ENCODE results near the gene ZBTB25. TPM values are rescaled to one million over a fixed set of nuclear protein-coding genes. Genes with fewer than 3 reads are reported as not detected.
"Not testable (repeated sequence)": the region's sequence is repeated elsewhere in the genome, so short reads cannot be mapped to it uniquely, and the experiment has no call there.

ZBTB25 gene
- total and polyA plus RNA-seq, 7 donors, result 2.7 to 12.7 (median 10.8) TPM

GRCh38 chr14:64522591-64523355 is 19.1 kb upstream of the ZBTB25 start:
- DNase-seq (no peak), ATAC-seq (no peak)
- 90 to 93% (median 92%) methylated on average over 9 of the region's 9 CpGs for WGBS, 3 donors
- H3K4me3 ChIP-seq, result no peak overlapping the region
- H3K27ac ChIP-seq, result no peak overlapping the region
- intact Hi-C loops (cut with DNase I), result no loop called here
- H3K9me3 ChIP-seq, result no peaks in the 10 kb centered on the region
- H3K27me3 ChIP-seq (ENCODE audit: insufficient read depth in 3 of 3, low read length in 2 of 3), result no peaks in the 10 kb centered on the region
- H3K4me1 ChIP-seq, result peaks cover 12% of the 10 kb centered on the region
- TF ChIP-seq, protein P1, sequence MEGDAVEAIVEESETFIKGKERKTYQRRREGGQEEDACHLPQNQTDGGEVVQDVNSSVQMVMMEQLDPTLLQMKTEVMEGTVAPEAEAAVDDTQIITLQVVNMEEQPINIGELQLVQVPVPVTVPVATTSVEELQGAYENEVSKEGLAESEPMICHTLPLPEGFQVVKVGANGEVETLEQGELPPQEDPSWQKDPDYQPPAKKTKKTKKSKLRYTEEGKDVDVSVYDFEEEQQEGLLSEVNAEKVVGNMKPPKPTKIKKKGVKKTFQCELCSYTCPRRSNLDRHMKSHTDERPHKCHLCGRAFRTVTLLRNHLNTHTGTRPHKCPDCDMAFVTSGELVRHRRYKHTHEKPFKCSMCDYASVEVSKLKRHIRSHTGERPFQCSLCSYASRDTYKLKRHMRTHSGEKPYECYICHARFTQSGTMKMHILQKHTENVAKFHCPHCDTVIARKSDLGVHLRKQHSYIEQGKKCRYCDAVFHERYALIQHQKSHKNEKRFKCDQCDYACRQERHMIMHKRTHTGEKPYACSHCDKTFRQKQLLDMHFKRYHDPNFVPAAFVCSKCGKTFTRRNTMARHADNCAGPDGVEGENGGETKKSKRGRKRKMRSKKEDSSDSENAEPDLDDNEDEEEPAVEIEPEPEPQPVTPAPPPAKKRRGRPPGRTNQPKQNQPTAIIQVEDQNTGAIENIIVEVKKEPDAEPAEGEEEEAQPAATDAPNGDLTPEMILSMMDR (IDR thresholded peaks at IDR 0.05), result no peak
- H3K36me3 ChIP-seq (ENCODE audit: insufficient read depth in 1 of 2, low read depth in 1 of 2), result peaks cover 4 to 24% of the 10 kb centered on the region in 2 donors

GRCh38 chr14:64520699-64521098 is 17.1 kb upstream of the ZBTB25 start:
- TF ChIP-seq, protein P1 (IDR thresholded peaks at IDR 0.05), result no peak
- Histone ChIP-seq H3K4me3 (no peak overlapping the region), H3K36me3 (ENCODE audit: insufficient read depth in 1 of 2, low read depth in 1 of 2) (peaks cover 4 to 24% of the 10 kb centered on the region in 2 donors), H3K4me1 (peaks cover 16% of the 10 kb centered on the region), H3K9me3 (no peaks in the 10 kb centered on the region), H3K27me3 (ENCODE audit: insufficient read depth in 3 of 3, low read length in 2 of 3) (no peaks in the 10 kb centered on the region), H3K27ac (no peak overlapping the region)
- no peak for ATAC-seq
- intact Hi-C loops (cut with DNase I), result no loop called here
- WGBS, 3 donors, result 95 to 97% (median 97%) methylated on average over 4 of the region's 4 CpGs
- DNase-seq, result no peak

DNA sequence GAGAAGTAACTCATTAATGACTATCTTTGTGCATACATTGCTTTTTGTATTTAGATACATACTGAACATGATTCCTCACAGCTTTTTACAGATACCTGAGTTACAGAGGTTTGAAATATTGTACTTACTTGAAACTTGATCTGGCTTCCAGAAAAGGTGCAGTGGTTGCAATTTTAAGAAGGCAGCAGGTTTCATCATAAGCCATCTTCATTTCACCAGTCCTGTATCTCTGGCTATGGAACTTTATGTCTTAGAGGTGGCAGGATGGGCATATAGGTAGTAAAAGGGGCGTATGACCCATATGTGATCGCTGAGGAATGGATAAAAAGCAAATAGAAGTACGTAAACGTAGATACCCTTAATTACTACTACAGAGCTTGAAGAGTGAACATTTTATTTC is 14.6 kb upstream of the ZBTB25 start:
- Histone ChIP-seq H3K9me3 (no peaks in the 10 kb centered on the region), H3K36me3 (ENCODE audit: insufficient read depth in 1 of 2, low read depth in 1 of 2) (peaks cover 2 to 19% of the 10 kb centered on the region in 2 donors), H3K27me3 (ENCODE audit: insufficient read depth in 3 of 3, low read length in 2 of 3) (no peaks in the 10 kb centered on the region), H3K4me1 (peaks cover 17% of the 10 kb centered on the region), H3K27ac (no peak overlapping the region), H3K4me3 (no peak overlapping the region)
- intact Hi-C loops (cut with DNase I), result no loop called here
- DNase-seq, result no peak
- peak in 2 of 4 donors; percentile 69 to 73 for ATAC-seq
- WGBS, 3 donors, result 63 to 87% (median 72%) methylated on average over 4 of the region's 4 CpGs
- TF ChIP-seq, protein P1 (IDR thresholded peaks at IDR 0.05), result no peak

DNA sequence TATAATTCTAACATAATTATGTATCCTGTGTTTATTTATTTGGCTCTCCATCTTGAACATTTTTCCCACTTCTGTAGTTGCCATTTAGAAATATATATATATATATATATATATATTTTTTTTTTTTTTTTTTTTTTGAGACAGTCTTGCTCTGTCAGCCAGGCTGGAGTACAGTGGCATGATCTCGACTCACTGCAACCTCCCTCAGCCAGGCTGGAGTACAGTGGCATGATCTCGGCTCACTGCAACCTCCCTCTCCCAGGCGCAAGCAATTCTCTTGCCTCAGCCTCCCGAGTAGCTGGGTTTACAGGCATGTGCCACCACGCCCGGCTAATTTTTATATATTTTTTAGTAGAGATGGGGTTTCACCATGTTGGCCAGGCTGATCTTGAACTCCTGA is 14.0 kb upstream of the ZBTB25 start:
- H3K9me3 ChIP-seq; DNase-seq; intact Hi-C loops (cut with DNase I); H3K27ac ChIP-seq; H3K4me3 ChIP-seq; H3K27me3 ChIP-seq (ENCODE audit: insufficient read depth in 3 of 3, low read length in 2 of 3): not testable (repeated sequence)
- Histone ChIP-seq H3K4me1 (peaks cover 22% of the 10 kb centered on the region), H3K36me3 (ENCODE audit: insufficient read depth in 1 of 2, low read depth in 1 of 2) (peaks cover 0 to 14% of the 10 kb centered on the region in 2 donors)
- 64 to 95% (median 70%) methylated on average over 6 of the region's 6 CpGs for WGBS, 3 donors
- ATAC-seq, result peak in 2 of 4 donors; percentile 52 to 60

DNA sequence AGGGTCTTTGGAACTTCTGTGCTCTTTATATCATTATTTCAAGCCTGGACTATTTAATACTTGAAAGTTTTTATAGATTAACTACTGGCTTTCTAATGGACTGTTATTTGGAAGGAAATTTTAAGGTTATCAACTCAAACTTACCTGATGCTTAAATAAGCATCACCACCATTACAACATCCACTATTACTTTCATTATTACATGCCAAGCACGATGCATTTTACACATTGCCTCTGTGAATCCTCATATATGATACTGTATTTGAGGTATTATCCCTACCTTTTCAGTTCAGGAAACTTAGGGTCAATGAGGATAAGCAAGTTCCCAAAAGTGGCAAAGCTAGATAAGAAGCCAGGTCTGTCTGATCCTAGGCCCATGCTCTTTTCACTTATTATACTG is 13.3 kb upstream of the ZBTB25 start:
- intact Hi-C loops (cut with DNase I), result no loop called here
- Histone ChIP-seq H3K27me3 (ENCODE audit: insufficient read depth in 3 of 3, low read length in 2 of 3) (no peaks in the 10 kb centered on the region), H3K4me1 (peaks cover 29% of the 10 kb centered on the region), H3K36me3 (ENCODE audit: insufficient read depth in 1 of 2, low read depth in 1 of 2) (peaks cover 0 to 7% of the 10 kb centered on the region in 2 donors), H3K9me3 (no peaks in the 10 kb centered on the region), H3K4me3 (no peak overlapping the region), H3K27ac (no peak overlapping the region)
- WGBS, 3 donors, result 71 to 86% (median 85%) methylated on average over 1 of the region's 1 CpG
- TF ChIP-seq, protein P1 (IDR thresholded peaks at IDR 0.05), result no peak
- ATAC-seq (no peak), DNase-seq (no peak)

Data from psoas muscle (tissue), 8 donors.